ENCODE results near the gene PLBD2. TPM values are rescaled to one million over a fixed set of nuclear protein-coding genes. Genes with fewer than 3 reads are reported as not detected.

PLBD2 gene
- total RNA-seq, 1 experiment from 2014 or later = 30.7 TPM

GRCh38 chr12:113425960-113426453, 67.6 kb downstream of the PLBD2 start:
- DNase-seq = no peak
- ChIA-PET CTCF (interaction anchor here (0.5 to 0.7 kb wide), 3 partner anchors 10 to 276 kb away, joined by 3 read pairs; no protein-coding TSS in a partner anchor), POLR2A (ENCODE audit: unreplicated experiment) (interaction anchor here (0.6 kb wide), 2 partner anchors 204 to 866 kb away, joined by 4 to 14 read pairs; no protein-coding TSS in a partner anchor)
- H3K4me2 ChIP-seq = no peak overlapping the region
- H3K9me3 ChIP-seq (ENCODE audit: insufficient read depth, low read depth) = no peaks in the 10 kb centered on the region
- H2AFZ ChIP-seq = no peak overlapping the region
- no peaks in the 10 kb centered on the region; the same call in 1 of the 2 replicates for H3K79me2 ChIP-seq (ENCODE audit: low read depth)
- H3K4me1 ChIP-seq (replicated peaks; ENCODE audit: insufficient read depth) = peaks cover 7% of the 10 kb centered on the region; the same call in 1 of the 2 replicates
- intact Hi-C loops (cut with micrococcal nuclease; ENCODE audit: unreplicated experiment) = no loop called here
- no peaks in the 10 kb centered on the region for H3K36me3 ChIP-seq (ENCODE audit: low read depth)
- H3K9me2 ChIP-seq (ENCODE audit: insufficient read depth) = no peaks in the 10 kb centered on the region
- no peak for TF ChIP-seq EZH2 (IDR thresholded peaks at IDR 0.05; ENCODE audit: low read depth)
- no peak for TF ChIP-seq CTCF (conservative IDR thresholded peaks at IDR 0.05)
- BruUV-seq (replicated peaks) = no TSS peak
- no peak overlapping the region for H3K4me3 ChIP-seq
- no peaks in the 10 kb centered on the region for H4K20me1 ChIP-seq (ENCODE audit: insufficient read depth)
- no peaks in the 10 kb centered on the region for H3K27me3 ChIP-seq (ENCODE audit: insufficient read depth, low read depth)
- H3F3A ChIP-seq (ENCODE audit: insufficient read depth, low read depth) = peaks cover 8% of the 10 kb centered on the region; the same call in 1 of the 2 replicates
- H3K27ac ChIP-seq = no peak overlapping the region

- no peak overlapping the region for H3K27ac ChIP-seq
- H4K20me1 ChIP-seq (ENCODE audit: insufficient read depth) = no peaks in the 10 kb centered on the region
- H3K27me3 ChIP-seq (ENCODE audit: insufficient read depth, low read depth) = no peaks in the 10 kb centered on the region
- no peaks in the 10 kb centered on the region; the same call in 1 of the 2 replicates for H3K79me2 ChIP-seq (ENCODE audit: low read depth)
- H3K9me3 ChIP-seq (ENCODE audit: insufficient read depth, low read depth) = no peaks in the 10 kb centered on the region
- H3K36me3 ChIP-seq (ENCODE audit: low read depth) = no peaks in the 10 kb centered on the region
- no peaks in the 10 kb centered on the region for H3K9me2 ChIP-seq (ENCODE audit: insufficient read depth)
- H3K4me1 ChIP-seq (replicated peaks; ENCODE audit: insufficient read depth) = 0 out of 2 replicates have a peak, but pooled peaks cover 4% of the 10 kb centered on the region
- no TSS peak for BruUV-seq (replicated peaks)
- ChIA-PET POLR2A (ENCODE audit: unreplicated experiment) (no interaction called here), CTCF (no interaction called here)
- H3K4me3 ChIP-seq = no peak overlapping the region
- no peak for TF ChIP-seq EZH2 (IDR thresholded peaks at IDR 0.05; ENCODE audit: low read depth)
- no peak for TF ChIP-seq CTCF (conservative IDR thresholded peaks at IDR 0.05)
- H3K4me2 ChIP-seq = no peak overlapping the region
- no peaks in the 10 kb centered on the region for H3F3A ChIP-seq (ENCODE audit: insufficient read depth, low read depth)
- intact Hi-C loops (cut with micrococcal nuclease; ENCODE audit: unreplicated experiment) = no loop called here
- DNase-seq = no peak
- H2AFZ ChIP-seq = no peak overlapping the region
These were observed 69.5 kb downstream of the PLBD2 start for GRCh38 chr12:113427882-113428281.

GRCh38 chr12:113428482-113428881, 70.1 kb downstream of the PLBD2 start:
- H3K4me2 ChIP-seq = no peak overlapping the region
- BruUV-seq (replicated peaks) = no TSS peak
- H3K27me3 ChIP-seq (ENCODE audit: insufficient read depth, low read depth) = no peaks in the 10 kb centered on the region
- no peak overlapping the region for H3K27ac ChIP-seq
- no peak overlapping the region for H2AFZ ChIP-seq
- no peak overlapping the region for H3K4me3 ChIP-seq
- POLR2A ChIA-PET (ENCODE audit: unreplicated experiment) = no interaction called here
- CTCF ChIA-PET = interaction anchor here (0.7 kb wide), 1 partner anchor 127 kb away, joined by 5 read pairs; no protein-coding TSS in a partner anchor
- no peaks in the 10 kb centered on the region for H3K9me2 ChIP-seq (ENCODE audit: insufficient read depth)
- H3K4me1 ChIP-seq (replicated peaks; ENCODE audit: insufficient read depth) = no peaks in the 10 kb centered on the region
- H4K20me1 ChIP-seq (ENCODE audit: insufficient read depth) = no peaks in the 10 kb centered on the region
- H3K9me3 ChIP-seq (ENCODE audit: insufficient read depth, low read depth) = no peaks in the 10 kb centered on the region
- H3K79me2 ChIP-seq (ENCODE audit: low read depth) = no peaks in the 10 kb centered on the region
- H3F3A ChIP-seq (ENCODE audit: insufficient read depth, low read depth) = no peaks in the 10 kb centered on the region
- intact Hi-C loops (cut with micrococcal nuclease; ENCODE audit: unreplicated experiment) = no loop called here
- no peak for DNase-seq
- H3K36me3 ChIP-seq (ENCODE audit: low read depth) = no peaks in the 10 kb centered on the region
- no peak for TF ChIP-seq EZH2 (IDR thresholded peaks at IDR 0.05; ENCODE audit: low read depth)

- Histone ChIP-seq H2AFZ (no peak overlapping the region), H3K4me1 (replicated peaks; ENCODE audit: insufficient read depth) (no peaks in the 10 kb centered on the region), H3K79me2 (ENCODE audit: low read depth) (no peaks in the 10 kb centered on the region), H3K9me3 (ENCODE audit: insufficient read depth, low read depth) (no peaks in the 10 kb centered on the region), H3K27me3 (ENCODE audit: insufficient read depth, low read depth) (no peaks in the 10 kb centered on the region), H3K27ac (no peak overlapping the region), H3K4me3 (no peak overlapping the region), H3F3A (ENCODE audit: insufficient read depth, low read depth) (no peaks in the 10 kb centered on the region), H4K20me1 (ENCODE audit: insufficient read depth) (no peaks in the 10 kb centered on the region), H3K9me2 (ENCODE audit: insufficient read depth) (no peaks in the 10 kb centered on the region), H3K36me3 (ENCODE audit: low read depth) (no peaks in the 10 kb centered on the region), H3K4me2 (no peak overlapping the region)
- CTCF ChIA-PET = no interaction called here
- POLR2A ChIA-PET (ENCODE audit: unreplicated experiment) = no interaction called here
- no peak for DNase-seq
- no peak for TF ChIP-seq CTCF (conservative IDR thresholded peaks at IDR 0.05)
- no peak for TF ChIP-seq EZH2 (IDR thresholded peaks at IDR 0.05; ENCODE audit: low read depth)
- BruUV-seq (replicated peaks) = no TSS peak
- intact Hi-C loops (cut with micrococcal nuclease; ENCODE audit: unreplicated experiment) = no loop called here
These were observed 74.6 kb downstream of the PLBD2 start for GRCh38 chr12:113432986-113433385.

Measured in PC-9 (cell line).